GM03348 (cell line): Measurements from ENCODE around the gene NTM.

Experiments
- DNase-seq: peaks from one replicate; pipeline ENCODE4 v3.0.0; 2012; ENCODE audit warnings: low spot score

NTM gene

GRCh38 chr11:131687291-131688047, 317.1 kb downstream of the NTM start:
- DNase-seq, result no peak

- peak; percentile 96 for DNase-seq
These were observed 317.8 kb downstream of the NTM start for GRCh38 chr11:131688048-131688693.

- no peak for DNase-seq
These were observed 318.9 kb downstream of the NTM start for GRCh38 chr11:131689049-131689925.

GRCh38 chr11:131690362-131690761, 319.9 kb downstream of the NTM start:
- DNase-seq, result no peak

GRCh38 chr11:131690776-131691175, 320.4 kb downstream of the NTM start:
- no peak for DNase-seq

- DNase-seq, result peak; percentile 89
These were observed 321.0 kb downstream of the NTM start for GRCh38 chr11:131691181-131692041.

- DNase-seq, result no peak
These were observed 321.7 kb downstream of the NTM start for GRCh38 chr11:131692151-131692550.

DNA sequence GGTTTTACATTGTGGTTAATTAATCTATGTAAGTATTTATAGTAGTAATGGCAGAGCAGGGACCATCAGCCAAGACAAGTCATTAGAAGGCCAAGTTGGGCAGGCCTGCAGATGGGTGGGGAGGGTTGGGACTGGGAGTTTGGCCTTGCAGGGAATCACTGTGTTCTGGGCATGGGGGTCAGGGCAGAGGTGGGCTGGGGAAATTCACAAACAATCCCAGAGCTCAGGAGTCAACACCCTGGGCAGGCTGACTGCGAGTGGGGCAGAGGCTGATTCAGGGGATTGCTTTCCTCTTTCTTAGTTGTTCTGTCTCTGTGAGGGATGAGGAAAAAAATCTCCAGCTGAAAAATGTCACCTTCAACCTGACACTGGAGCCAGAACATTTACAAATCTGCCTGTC, 322.5 kb downstream of the NTM start:
- no peak for DNase-seq

- DNase-seq, result no peak
These were observed 323.3 kb downstream of the NTM start for GRCh38 chr11:131693756-131694155.

DNA sequence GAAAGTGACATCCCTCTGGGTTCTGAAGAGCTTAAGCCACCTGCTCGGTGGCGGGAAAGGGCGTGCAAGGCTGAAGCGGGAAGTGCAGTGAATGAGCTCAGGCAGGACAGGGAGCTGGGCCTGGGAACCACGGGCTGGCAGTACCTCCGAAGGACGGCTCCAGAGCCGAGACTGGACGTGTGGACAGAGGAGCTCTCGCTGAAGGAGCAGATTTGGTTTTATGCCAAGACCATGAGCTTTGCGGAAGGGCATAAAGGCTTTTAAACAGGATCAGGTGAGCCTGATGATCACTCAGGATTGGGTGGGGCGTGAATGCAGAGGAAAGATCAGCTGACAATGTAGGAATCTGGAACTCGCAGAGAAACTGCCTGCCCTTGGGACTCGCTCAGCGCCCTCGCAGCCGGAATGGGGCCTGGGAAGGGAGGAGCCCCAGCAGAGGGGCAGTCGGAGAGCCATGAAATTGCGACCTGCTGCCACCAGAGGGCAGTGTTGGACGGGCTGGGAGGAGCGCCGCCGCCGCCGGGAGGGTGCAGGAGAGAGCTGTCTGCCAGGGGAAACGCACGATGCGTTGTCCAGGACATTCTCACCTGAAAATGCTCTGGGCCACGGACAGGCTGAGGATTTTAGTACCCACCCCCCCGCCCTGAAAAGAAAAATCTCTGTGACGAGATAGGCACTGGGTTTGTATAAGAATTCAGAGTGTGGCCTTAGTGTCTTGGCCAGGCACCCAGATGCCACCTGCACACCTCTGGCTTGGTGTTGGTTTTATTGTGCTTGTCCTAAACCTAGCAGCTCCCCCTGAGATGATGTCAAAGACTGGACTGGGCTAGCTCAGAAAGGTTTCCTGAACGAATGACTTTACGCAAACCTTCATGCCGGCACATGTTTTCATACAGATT, 324.4 kb downstream of the NTM start:
- peak; percentile 94 for DNase-seq

GRCh38 chr11:131695889-131696429, 325.5 kb downstream of the NTM start:
- DNase-seq, result no peak

GRCh38 chr11:131696690-131697089, 326.3 kb downstream of the NTM start:
- DNase-seq, result no peak

DNA sequence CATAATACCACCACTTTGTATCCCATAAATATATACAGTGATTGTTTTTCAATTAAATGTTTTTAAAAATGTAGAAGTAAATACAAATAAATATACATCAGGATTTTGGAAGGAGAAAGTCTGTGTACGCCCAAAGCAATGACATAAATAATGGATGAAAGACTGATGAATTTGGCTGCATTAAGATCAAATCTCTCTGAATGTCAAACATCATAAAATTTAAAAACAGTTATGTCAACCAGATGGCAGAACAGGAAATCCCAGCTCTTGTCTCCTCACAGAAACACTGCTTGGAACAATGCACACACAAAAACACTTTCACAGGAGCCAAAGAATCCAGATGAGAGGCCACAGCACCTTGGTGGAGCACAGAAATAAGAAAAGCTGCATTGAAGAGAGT, 332.9 kb downstream of the NTM start:
- DNase-seq, result no peak

DNA sequence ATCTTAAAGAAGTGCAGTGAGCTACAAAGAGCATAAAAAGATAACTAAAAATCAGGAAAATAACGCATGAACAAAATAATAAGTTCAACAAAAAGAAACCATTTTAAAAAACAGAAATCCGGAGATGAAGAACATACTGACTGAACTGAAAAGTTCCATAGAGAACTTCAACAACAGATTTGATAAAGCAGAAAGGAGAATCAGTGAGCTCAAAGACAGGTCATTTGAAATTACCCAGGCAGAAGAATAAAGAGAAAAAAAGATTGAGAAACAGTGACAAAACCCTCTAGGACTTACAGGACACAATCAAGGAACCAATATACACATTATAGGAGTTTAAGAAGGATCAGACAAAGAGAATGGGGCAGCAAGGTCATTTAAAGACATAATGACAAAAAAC, 334.3 kb downstream of the NTM start:
- no peak for DNase-seq

GRCh38 chr11:131710511-131710910, 340.1 kb downstream of the NTM start:
- DNase-seq, result peak; percentile 59

- no peak for DNase-seq
These were observed 342.5 kb downstream of the NTM start for GRCh38 chr11:131712897-131713296.

GRCh38 chr11:131713529-131714134, 343.2 kb downstream of the NTM start:
- DNase-seq, result no peak

DNA sequence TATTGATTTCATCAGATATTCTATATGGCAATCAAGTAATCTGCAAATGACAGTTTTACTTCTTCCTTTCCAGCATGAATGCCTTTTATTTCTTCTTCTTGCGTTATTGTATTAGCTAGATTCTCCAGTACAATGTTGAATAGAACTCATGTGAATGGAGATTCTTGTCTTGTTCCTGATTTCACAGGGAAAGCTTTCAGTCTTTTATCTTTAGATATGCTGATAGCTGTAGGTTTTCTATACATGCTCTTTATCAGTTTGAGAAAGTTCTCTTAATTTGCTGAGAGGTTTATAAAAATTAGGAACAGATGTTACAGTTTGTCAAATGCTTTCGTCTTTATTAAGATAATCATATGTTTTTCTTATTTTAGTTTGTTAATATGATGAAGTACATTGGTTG, 347.2 kb downstream of the NTM start:
- no peak for DNase-seq

GRCh38 chr11:131723088-131723487, 352.7 kb downstream of the NTM start:
- no peak for DNase-seq

- DNase-seq, result no peak
These were observed 354.1 kb downstream of the NTM start for GRCh38 chr11:131724436-131724975.
